HG03095 (cell line): ENCODE data around the gene MMP20.

Experiments used
- ATAC-seq: cut with Tn5 transposase; IDR thresholded peaks from one replicate; pipeline ENCODE4 v1.9.1; 2021; ENCODE audit warnings: moderate library complexity; ENCODE audit not compliant: unreplicated experiment

Gene MMP20

GRCh38 chr11:102561636-102562035, 63.5 kb downstream of the MMP20 start:
- no peak for ATAC-seq

DNA sequence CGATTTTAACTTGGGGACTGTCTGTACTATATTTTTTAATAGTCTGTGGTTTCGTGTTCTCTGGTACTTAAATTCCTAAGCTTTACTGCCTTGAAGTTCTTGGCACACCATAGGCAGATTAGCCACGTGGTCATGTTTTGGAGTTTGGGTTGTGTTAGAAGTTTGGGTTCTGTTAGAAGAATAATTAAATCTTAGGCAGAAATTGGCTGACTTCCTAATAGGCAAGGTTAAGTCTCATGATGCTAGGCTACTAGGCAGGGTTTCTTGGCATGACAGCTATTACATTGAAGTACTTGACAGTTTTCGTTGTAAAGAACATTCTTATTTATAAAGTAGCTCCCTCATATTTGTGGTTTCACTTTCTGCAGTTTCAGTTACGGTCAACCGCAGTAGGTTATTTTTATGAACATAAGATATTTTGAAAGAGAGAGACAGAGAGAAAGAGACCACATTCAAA, 64.5 kb downstream of the MMP20 start:
- peak; percentile 74 for ATAC-seq

- ATAC-seq = peak; percentile 39
Measured at GRCh38 chr11:102559839-102560238, 65.3 kb downstream of the MMP20 start.

GRCh38 chr11:102555091-102555490, 70.0 kb downstream of the MMP20 start:
- ATAC-seq = no peak

- peak; percentile 74 for ATAC-seq
Measured at GRCh38 chr11:102553835-102554282, 71.3 kb downstream of the MMP20 start.

DNA sequence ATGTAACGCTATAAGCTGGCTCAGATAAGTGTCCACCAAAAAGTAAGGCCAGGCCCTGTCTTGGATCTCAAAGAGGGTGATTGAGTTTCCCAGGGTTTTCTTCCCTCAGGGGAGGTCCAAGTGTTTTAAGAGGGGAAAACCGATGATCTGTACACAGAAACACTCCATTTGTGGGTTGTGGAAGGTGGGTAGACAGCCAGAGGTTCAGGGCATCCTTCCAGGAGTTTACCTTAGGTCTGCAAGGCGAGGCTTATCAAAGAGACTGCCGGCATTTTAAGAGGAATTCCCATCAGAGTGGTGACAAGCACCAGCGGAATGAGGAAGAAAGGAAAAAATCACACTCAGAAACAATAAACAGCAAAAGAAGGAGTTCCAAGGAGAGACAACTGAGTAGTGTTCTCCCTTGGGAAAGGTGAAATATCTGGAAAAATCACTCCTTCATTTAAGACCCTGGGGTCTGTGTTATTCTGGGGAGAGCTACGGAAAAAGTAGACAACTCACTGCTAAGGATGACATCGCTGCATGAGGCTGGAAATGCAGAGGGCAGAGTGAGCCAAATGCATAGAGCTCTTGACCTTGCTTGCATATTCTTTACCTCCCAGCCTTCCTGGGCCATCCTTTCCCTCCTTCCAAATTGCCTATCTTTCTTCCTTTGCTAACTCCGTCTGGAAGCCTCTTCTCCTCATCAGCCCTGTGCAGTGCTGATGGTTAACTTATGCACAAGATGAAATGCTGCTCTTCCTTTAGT, 72.5 kb downstream of the MMP20 start:
- ATAC-seq = no peak

GRCh38 chr11:102552020-102552419, 73.1 kb downstream of the MMP20 start:
- no peak for ATAC-seq

GRCh38 chr11:102551169-102551781, 73.9 kb downstream of the MMP20 start:
- no peak for ATAC-seq

GRCh38 chr11:102546923-102547471, 78.1 kb downstream of the MMP20 start:
- peak; percentile 64 for ATAC-seq

- peak; percentile 54 for ATAC-seq
Measured at GRCh38 chr11:102546427-102546826, 78.7 kb downstream of the MMP20 start.

DNA sequence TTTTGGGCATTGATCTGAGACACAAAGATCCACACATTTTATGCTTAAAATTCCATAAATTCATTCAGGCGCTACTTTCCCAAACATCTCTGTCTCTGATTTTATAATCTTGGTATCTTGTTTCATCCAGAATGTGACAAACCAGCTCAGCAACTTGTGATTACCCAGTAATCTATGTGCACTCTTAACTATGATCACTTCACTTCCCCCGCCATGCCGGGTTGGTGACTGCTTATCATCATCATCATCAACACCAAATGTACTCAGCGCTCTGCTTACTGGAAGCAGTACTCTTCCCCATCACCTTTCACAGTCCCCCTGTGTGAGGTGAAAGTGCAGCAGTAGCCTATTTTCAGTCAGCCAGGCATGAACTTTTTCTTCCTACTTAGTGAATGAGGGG, 79.4 kb downstream of the MMP20 start:
- ATAC-seq = no peak

- ATAC-seq = no peak
Measured at GRCh38 chr11:102544594-102544993, 80.5 kb downstream of the MMP20 start.

- no peak for ATAC-seq
Measured at GRCh38 chr11:102539567-102539966, 85.6 kb downstream of the MMP20 start.

GRCh38 chr11:102538932-102539331, 86.2 kb downstream of the MMP20 start:
- no peak for ATAC-seq

DNA sequence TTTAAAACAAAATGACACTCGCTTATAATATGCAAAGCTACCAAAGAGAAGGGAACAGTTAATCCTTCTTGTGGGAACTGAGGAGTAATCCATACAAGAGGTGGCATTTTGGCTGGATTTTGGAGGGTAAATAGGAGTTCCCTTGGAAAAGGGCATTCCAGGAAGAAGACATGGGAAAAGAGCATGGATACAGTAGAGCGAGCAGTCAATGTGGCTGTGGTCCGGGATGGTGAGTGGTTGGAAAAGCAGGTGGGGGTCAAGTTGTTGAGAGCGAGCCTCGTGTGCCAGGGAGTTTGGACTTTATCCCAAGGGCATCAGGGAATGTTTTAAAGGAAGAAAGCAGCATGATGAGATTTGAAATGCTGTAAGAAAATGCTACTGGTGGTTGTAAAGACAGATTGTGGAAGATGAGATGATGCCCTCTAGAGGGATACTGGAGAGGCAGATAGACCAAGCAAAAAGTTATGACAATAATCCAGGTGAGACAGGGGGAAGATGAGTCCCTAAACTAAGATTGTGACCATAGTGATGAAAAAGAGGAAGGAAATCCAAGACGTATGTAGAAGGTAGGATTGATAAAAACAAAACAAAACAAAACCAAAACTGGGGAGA, 90.8 kb downstream of the MMP20 start:
- no peak for ATAC-seq

DNA sequence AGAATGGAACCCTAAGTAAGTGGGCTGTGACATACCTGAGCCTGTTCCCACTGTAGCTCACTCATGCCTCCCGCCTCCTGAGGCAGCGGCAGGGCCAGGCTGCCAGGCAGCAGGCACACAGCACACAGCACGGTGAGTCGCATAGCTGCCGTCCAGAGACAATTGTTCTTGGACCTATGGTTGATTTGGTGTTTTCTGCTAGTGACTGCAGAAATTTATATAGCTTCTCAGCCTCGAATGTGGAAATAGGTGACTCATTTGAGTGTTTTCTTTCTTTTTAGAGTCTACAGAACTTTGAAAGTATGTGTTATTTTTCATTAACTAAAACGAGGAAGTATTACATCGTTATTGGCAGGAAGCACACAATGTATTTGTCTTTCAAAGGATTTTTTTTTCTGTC, 94.6 kb downstream of the MMP20 start, which contains the start of gene MMP7:
Gene MMP7, minus strand, starts transcription at position 190 of the 400 bp plus-strand sequence. Its CDS starts 47 bp downstream, at position 143.
- no peak for ATAC-seq

DNA sequence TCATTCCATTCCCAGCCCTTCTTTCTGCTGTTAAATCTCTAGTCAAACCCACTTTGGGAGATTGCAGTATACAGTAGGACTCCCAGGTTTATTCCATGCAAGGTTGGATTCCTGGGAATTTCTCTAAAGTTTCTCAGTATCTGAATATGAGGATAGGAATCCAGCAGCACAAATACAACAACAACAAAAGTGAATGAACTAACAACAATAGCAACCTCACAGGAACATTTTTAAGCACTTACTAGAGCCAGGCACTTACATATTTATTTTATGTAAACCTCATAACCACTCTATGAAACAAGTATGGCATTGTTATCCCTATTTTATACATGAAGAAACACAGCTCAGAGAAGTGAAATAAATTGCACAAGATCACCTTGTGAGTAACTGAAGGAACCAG, 96.5 kb downstream of the MMP20 start:
- ATAC-seq = no peak

DNA sequence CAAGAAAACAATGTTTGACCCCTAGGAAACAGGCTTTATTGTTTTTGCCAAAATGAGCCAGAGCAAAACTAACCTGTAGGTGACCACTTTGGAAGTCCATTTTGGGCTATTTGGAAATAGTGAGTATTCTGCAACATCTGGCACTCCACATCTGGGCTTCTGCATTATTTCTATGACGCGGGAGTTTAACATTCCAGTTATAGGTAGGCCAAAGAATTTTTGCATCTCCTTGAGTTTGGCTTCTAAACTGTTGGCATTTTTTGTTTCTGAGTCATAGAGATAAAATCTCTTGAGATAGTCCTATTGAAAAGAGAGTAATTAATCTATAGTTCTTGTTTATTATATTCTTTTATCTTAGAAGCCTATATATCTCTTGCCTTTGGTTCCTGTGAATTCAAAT, 97.4 kb downstream of the MMP20 start:
- ATAC-seq = no peak

DNA sequence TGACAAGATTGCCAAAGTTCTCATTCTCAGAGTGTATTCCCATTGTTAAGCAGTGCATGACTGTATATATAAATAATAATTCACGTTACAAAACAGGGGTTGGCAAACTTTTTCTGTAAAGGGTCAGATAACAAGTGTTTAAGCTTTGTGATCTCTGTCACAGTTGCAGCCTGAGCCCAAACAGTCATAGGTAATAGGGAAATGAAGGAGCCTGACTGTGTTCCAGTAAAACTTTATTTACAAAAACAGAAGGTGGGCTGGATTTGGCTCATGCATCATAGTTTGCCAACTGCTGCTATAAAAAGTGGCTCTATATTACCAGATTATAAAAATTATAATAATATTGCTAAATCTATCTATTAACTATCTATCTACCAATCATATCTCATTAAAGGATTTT, 98.1 kb downstream of the MMP20 start:
- ATAC-seq = no peak
